ENCODE data around the gene YDJC. TPM values are rescaled to one million over a fixed set of nuclear protein-coding genes. Genes with fewer than 3 reads are reported as not detected.

Gene YDJC
- total and polyA plus RNA-seq, 9 of the 15 experiments (the other 6 are each of a cell fraction or from before 2014, with no cell fraction given) = 13.5 to 871 (median 164) TPM

DNA sequence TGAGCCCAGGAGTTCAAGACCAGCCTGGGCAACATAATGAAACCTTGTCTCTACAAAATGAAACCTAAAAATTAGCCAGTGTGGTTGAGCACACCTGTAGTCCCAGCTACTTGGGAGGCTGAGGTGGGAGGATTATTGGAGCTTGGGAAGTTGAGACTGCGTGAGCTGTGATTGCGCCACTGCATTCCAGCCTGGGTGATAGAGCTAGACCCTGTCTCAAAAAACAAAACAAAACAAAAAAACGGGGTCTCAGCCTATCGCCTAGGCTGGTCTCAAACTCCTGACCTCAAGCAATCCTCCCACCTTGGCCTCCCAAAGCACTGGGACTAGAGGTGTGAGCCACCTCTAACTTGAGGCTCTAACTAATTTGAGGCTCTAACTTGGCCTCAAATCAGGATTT lies 49.6 kb upstream of the YDJC start:
- Histone ChIP-seq H3K9me3 (replicated peaks; ENCODE audit: control insufficient read depth, insufficient read depth, low read depth, low read length) (no peaks in the 10 kb centered on the region), H3K36me3 (ENCODE audit: control insufficient read depth, insufficient read depth, low read length) (peaks cover 66% of the 10 kb centered on the region), H3K4me2 (ENCODE audit: insufficient read depth, low read length) (no peak overlapping the region), H3K79me2 (ENCODE audit: control insufficient read depth, insufficient read depth, low read length) (no peaks in the 10 kb centered on the region), H3K27ac (ENCODE audit: extremely low read depth, low read depth, low read length) (no peak overlapping the region), H2AFZ (ENCODE audit: low read depth, low read length) (no peak overlapping the region), H3K4me1 (replicated peaks in 1 of 2; ENCODE audit: control insufficient read depth in 2 of 2, insufficient read depth in 2 of 2, low read length in 2 of 2) (peaks cover 0 to 28% of the 10 kb centered on the region in 2 experiments; a peak in 2 of 5 replicates), H4K20me1 (replicated peaks; ENCODE audit: control insufficient read depth, insufficient read depth, low read length) (peaks cover 17% of the 10 kb centered on the region), H3K27me3 (ENCODE audit: control insufficient read depth in 2 of 2, insufficient read depth in 2 of 2, low read length in 2 of 2) (no peaks in the 10 kb centered on the region), H3K4me3 (no peak overlapping the region), H3K9ac (ENCODE audit: insufficient read depth in 1 of 2, low read depth in 2 of 2, low read length in 2 of 2) (no peak overlapping the region), H3K9me1 (ENCODE audit: control insufficient read depth, insufficient read depth, low read length) (peaks cover 11% of the 10 kb centered on the region)
- CTCF ChIA-PET (ENCODE audit: low intra/inter-chr PET ratio) = no interaction called here
- no peak for ATAC-seq
- BruUV-seq (replicated peaks) = no TSS peak
- WGBS (ENCODE audit: insufficient coverage, low coverage, missing lambda C conversion rate) = 68% methylated on average over 4 of the region's 4 CpGs
- POLR2A ChIA-PET = interaction anchor here (0.9 to 6.7 kb wide), 5 partner anchors 9 to 259 kb away, joined by 3 to 52 read pairs (median 34); partner anchors contain the start of gene PPIL2
- intact Hi-C loops (cut with micrococcal nuclease) = no loop called here
- in situ Hi-C loops (cut with MboI) = no loop called here
- no peak for FAIRE-seq
- DNase-seq (ENCODE audit: extremely low read depth in 1 of 4, low spot score in 3 of 4) = no peak
- TF ChIP-seq PTTG1 (tag; IDR thresholded peaks at IDR 0.05; ENCODE audit: low read depth) = no peak
- no peak for TF ChIP-seq CREBBP (IDR thresholded peaks at IDR 0.05; ENCODE audit: low read depth, low read length)
- TF ChIP-seq, protein P1, sequence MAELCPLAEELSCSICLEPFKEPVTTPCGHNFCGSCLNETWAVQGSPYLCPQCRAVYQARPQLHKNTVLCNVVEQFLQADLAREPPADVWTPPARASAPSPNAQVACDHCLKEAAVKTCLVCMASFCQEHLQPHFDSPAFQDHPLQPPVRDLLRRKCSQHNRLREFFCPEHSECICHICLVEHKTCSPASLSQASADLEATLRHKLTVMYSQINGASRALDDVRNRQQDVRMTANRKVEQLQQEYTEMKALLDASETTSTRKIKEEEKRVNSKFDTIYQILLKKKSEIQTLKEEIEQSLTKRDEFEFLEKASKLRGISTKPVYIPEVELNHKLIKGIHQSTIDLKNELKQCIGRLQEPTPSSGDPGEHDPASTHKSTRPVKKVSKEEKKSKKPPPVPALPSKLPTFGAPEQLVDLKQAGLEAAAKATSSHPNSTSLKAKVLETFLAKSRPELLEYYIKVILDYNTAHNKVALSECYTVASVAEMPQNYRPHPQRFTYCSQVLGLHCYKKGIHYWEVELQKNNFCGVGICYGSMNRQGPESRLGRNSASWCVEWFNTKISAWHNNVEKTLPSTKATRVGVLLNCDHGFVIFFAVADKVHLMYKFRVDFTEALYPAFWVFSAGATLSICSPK (IDR thresholded peaks at IDR 0.05; ENCODE audit: borderline replicate concordance) = no peak
- no peak; the same call in 1 of the 2 replicates for TF ChIP-seq CEBPB (tag; IDR thresholded peaks at IDR 0.05)
- TF ChIP-seq NCOA4 (IDR thresholded peaks at IDR 0.05; ENCODE audit: partially characterized antibody) = peak; percentile 10
- no peak for TF ChIP-seq FOXA1 (IDR thresholded peaks at IDR 0.05; ENCODE audit: borderline replicate concordance)
- TF ChIP-seq FOXJ2 (tag; IDR thresholded peaks at IDR 0.05) = no peak
- TF ChIP-seq CSDE1 (IDR thresholded peaks at IDR 0.05) = peak in 1 of 2 experiments; percentile 55; a peak in 1 of 4 replicates
- TF ChIP-seq MXD1 (CRISPR knock-in tag; IDR thresholded peaks at IDR 0.05; ENCODE audit: borderline replicate concordance, poor library complexity, severe bottlenecking) = no peak
- TF ChIP-seq BHLHE40 (IDR thresholded peaks at IDR 0.05; ENCODE audit: low read length) = no peak
- TF ChIP-seq POLR3A (IDR thresholded peaks at IDR 0.05; ENCODE audit: borderline replicate concordance, extremely low read depth, insufficient read depth, insufficient read length) = no peak
- TF ChIP-seq BCLAF1 (IDR thresholded peaks at IDR 0.05; ENCODE audit: borderline replicate concordance in 1 of 2, control insufficient read depth in 1 of 2, low read depth in 2 of 2, low read length in 1 of 2) = peak in 1 of 2 experiments; percentile 50; a peak in 1 of 4 replicates
- TF ChIP-seq, protein P2, sequence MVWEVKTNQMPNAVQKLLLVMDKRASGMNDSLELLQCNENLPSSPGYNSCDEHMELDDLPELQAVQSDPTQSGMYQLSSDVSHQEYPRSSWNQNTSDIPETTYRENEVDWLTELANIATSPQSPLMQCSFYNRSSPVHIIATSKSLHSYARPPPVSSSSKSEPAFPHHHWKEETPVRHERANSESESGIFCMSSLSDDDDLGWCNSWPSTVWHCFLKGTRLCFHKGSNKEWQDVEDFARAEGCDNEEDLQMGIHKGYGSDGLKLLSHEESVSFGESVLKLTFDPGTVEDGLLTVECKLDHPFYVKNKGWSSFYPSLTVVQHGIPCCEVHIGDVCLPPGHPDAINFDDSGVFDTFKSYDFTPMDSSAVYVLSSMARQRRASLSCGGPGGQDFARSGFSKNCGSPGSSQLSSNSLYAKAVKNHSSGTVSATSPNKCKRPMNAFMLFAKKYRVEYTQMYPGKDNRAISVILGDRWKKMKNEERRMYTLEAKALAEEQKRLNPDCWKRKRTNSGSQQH (CRISPR knock-in tag; IDR thresholded peaks at IDR 0.05) = 0 out of 2 replicates have a peak, but pooled peaks have one; percentile 5

Measured in K562 (cell line).